HepG2 (cell line): ENCODE results near the gene ZNF442. TPM values are rescaled to one million over a fixed set of nuclear protein-coding genes. Genes with fewer than 3 reads are reported as not detected.

Source experiments
- FOXK1 ChIP-seq: sonication (generic); formaldehyde crosslinking; IDR thresholded peaks from 2 replicates; pipeline ENCODE4 v1.4.0; 2020; ENCODE audit warnings: low read depth, missing genetic modification reagents, borderline replicate concordance
- MEIS2 ChIP-seq: sonication (generic); formaldehyde crosslinking; IDR thresholded peaks from 2 replicates; pipeline ENCODE4 v1.9.0; 2021; ENCODE audit warnings: mild to moderate bottlenecking, missing genetic modification reagents
- NR2F1 ChIP-seq, 2 experiments: fragments of 450-650 bp in 1 of 2; formaldehyde crosslinking in 1 of 2; IDR thresholded peaks; 2 replicates each; pipeline versions ENCODE4 v1.5.0 to v1.6.1; 2016 to 2020; ENCODE audit warnings: mild to moderate bottlenecking in 1 of 2, missing compliant biosample characterization in 1 of 2, missing genetic modification reagents in 1 of 2, moderate library complexity in 1 of 2
- PHF20 ChIP-seq: sonication (generic); formaldehyde crosslinking; IDR thresholded peaks from 2 replicates; pipeline ENCODE4 v1.5.0; 2020; ENCODE audit warnings: mild to moderate bottlenecking, missing genetic modification reagents
- SMAD1 ChIP-seq: sonication (generic); formaldehyde crosslinking; IDR thresholded peaks from 2 replicates; pipeline ENCODE4 v1.4.0; 2020; ENCODE audit warnings: missing genetic modification reagents, low read depth, mild to moderate bottlenecking, borderline replicate concordance
- ZNF33A ChIP-seq: sonication (generic); formaldehyde crosslinking; IDR thresholded peaks from 2 replicates; pipeline ENCODE4 v1.5.1; 2020; ENCODE audit warnings: missing genetic modification reagents, mild to moderate bottlenecking, moderate library complexity, borderline replicate concordance
- ZNF382 ChIP-seq: sonication (generic); formaldehyde crosslinking; IDR thresholded peaks from 2 replicates; pipeline ENCODE4 v1.5.0; 2020; ENCODE audit warnings: missing genetic modification reagents, mild to moderate bottlenecking, borderline replicate concordance
- ZNF883 ChIP-seq: sonication (generic); formaldehyde crosslinking; IDR thresholded peaks from 2 replicates; pipeline ENCODE4 v1.5.1; 2020; ENCODE audit warnings: mild to moderate bottlenecking, missing genetic modification reagents; ENCODE audit errors: not compliant biosample characterization
- polyA plus RNA-seq, 8 experiments: library from polyadenylated mRNA; depleted of rRNA in 3 of 8; stranded (reverse) in 7 of 8; unstranded in 1 of 8; fragments of >200 nt; fragmentation: Illumina TruSeq in 4 of 8; extraction: Trizol in 4 of 8; gene quantifications; 2 replicates each; pipeline versions ENCODE4 v1.2.1 to v1.2.3, GENCODE V29; 2011 to 2016; ENCODE audit warnings: low read depth in 4 of 8, missing spikeins in 1 of 8, mixed read lengths in 1 of 8; ENCODE audit not compliant: insufficient read depth in 1 of 8
- total RNA-seq, 5 experiments: library from RNA; depleted of rRNA; stranded (reverse); fragments of >200 nt; fragmentation: Illumina TruSeq; extraction: Trizol; gene quantifications; 2 replicates each; pipeline ENCODE4 v1.2.3, GENCODE V29; 2016; ENCODE audit warnings: low read depth in 1 of 5
- TF ChIP-seq, protein P1 (sequence below): sonication (generic); formaldehyde crosslinking; IDR thresholded peaks from 2 replicates; pipeline ENCODE4 v1.8.1; 2023; ENCODE audit warnings: mild to moderate bottlenecking, missing genetic modification reagents
- TF ChIP-seq, protein P2 (sequence below): sonication (generic); formaldehyde crosslinking; IDR thresholded peaks from 2 replicates; pipeline ENCODE4 v1.5.0; 2020; ENCODE audit warnings: missing genetic modification reagents

The ZNF442 gene
- total and polyA plus RNA-seq, 2 of the 13 experiments (the other 11 are each of a cell fraction or from before 2014, with no cell fraction given): 1.0 to 6.0 TPM

DNA sequence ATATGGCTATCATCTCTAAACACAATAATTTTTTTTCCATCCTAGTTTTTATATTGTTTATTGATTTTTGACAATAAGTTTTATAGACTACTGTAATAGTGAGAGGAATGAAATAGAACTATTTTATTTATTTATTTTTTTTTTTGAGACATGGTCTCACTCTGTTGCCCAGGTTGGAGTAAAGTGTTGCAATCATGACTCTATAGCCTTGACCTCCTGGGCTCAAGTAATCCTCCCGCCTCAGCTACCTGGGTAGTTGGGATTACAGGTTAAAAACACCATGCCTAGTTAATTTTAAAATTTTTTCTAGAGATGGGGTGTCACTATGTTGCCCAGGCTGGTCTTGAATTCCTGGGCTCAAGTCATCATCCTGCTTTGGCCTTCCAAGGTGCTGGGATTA, 8.5 kb upstream of the ZNF442 start (continued):
- no peak for TF ChIP-seq PHF20 (CRISPR knock-in tag)
- TF ChIP-seq, protein P1, sequence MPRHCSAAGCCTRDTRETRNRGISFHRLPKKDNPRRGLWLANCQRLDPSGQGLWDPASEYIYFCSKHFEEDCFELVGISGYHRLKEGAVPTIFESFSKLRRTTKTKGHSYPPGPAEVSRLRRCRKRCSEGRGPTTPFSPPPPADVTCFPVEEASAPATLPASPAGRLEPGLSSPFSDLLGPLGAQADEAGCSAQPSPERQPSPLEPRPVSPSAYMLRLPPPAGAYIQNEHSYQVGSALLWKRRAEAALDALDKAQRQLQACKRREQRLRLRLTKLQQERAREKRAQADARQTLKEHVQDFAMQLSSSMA (CRISPR knock-in tag): no peak
- TF ChIP-seq NR2F1 (CRISPR knock-in tag; IDR thresholded peaks at IDR 0.05): peak; percentile 17 to 40; a peak in 2 of 4 replicates
- no peak for TF ChIP-seq MEIS2
- no peak for TF ChIP-seq ZNF382 (CRISPR knock-in tag)
- TF ChIP-seq ZNF883 (CRISPR knock-in tag): no peak
- TF ChIP-seq FOXK1: no peak
- no peak for TF ChIP-seq SMAD1 (CRISPR knock-in tag)
- TF ChIP-seq ZNF33A (CRISPR knock-in tag): no peak
- TF ChIP-seq, protein P2, sequence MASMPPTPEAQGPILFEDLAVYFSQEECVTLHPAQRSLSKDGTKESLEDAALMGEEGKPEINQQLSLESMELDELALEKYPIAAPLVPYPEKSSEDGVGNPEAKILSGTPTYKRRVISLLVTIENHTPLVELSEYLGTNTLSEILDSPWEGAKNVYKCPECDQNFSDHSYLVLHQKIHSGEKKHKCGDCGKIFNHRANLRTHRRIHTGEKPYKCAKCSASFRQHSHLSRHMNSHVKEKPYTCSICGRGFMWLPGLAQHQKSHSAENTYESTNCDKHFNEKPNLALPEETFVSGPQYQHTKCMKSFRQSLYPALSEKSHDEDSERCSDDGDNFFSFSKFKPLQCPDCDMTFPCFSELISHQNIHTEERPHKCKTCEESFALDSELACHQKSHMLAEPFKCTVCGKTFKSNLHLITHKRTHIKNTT (CRISPR knock-in tag): no peak
